ENCODE measurements around the gene KNCN.

KNCN gene

GRCh38 chr1:46568461-46568891, 17.0 kb upstream of the KNCN start:
- TF ChIP-seq CTCF (IDR thresholded peaks at IDR 0.05; ENCODE audit: low read depth, low read length), result no peak
- DNase-seq (ENCODE audit: extremely low read depth, low read depth), result no peak

GRCh38 chr1:46563341-46563740, 11.9 kb upstream of the KNCN start:
- no peak for TF ChIP-seq CTCF (IDR thresholded peaks at IDR 0.05; ENCODE audit: low read depth, low read length)
- no peak for DNase-seq (ENCODE audit: extremely low read depth, low read depth)

GRCh38 chr1:46562498-46562897, 11.1 kb upstream of the KNCN start:
- no peak for DNase-seq (ENCODE audit: extremely low read depth, low read depth)
- no peak for TF ChIP-seq CTCF (IDR thresholded peaks at IDR 0.05; ENCODE audit: low read depth, low read length)

- no peak for DNase-seq (ENCODE audit: extremely low read depth, low read depth)
- no peak for TF ChIP-seq CTCF (IDR thresholded peaks at IDR 0.05; ENCODE audit: low read depth, low read length)
Measured at GRCh38 chr1:46558966-46559365, 7.5 kb upstream of the KNCN start.

- DNase-seq (ENCODE audit: extremely low read depth, low read depth), result no peak
- TF ChIP-seq CTCF (IDR thresholded peaks at IDR 0.05; ENCODE audit: low read depth, low read length), result no peak
Measured at GRCh38 chr1:46558141-46558963, 6.9 kb upstream of the KNCN start.

- TF ChIP-seq CTCF (IDR thresholded peaks at IDR 0.05; ENCODE audit: low read depth, low read length), result no peak
- DNase-seq (ENCODE audit: extremely low read depth, low read depth), result no peak
Measured at GRCh38 chr1:46557403-46557802, 6.0 kb upstream of the KNCN start.

- no peak for DNase-seq (ENCODE audit: extremely low read depth, low read depth)
- no peak; the same call in 1 of the 2 replicates for TF ChIP-seq CTCF (IDR thresholded peaks at IDR 0.05; ENCODE audit: low read depth, low read length)
Measured at GRCh38 chr1:46556822-46557221, 5.4 kb upstream of the KNCN start.
